ENCODE data around the gene FABP3. TPM values are rescaled to one million over a fixed set of nuclear protein-coding genes. Genes with fewer than 3 reads are reported as not detected.

The FABP3 gene
- total and polyA plus RNA-seq, 12 donors = 23.8 to 233 (median 59.4) TPM

GRCh38 chr1:31418626-31419323 lies 45.9 kb upstream of the FABP3 start:
- intact Hi-C loops (cut with DNase I) = no loop called here
- Histone ChIP-seq H3K36me3 (replicated peaks in 1 of 2) (no peaks in the 10 kb centered on the region), H3K4me3 (no peak overlapping the region), H3K27ac (no peak overlapping the region), H3K9me3 (replicated peaks in 1 of 3) (no peaks in the 10 kb centered on the region), H3K27me3 (no peaks in the 10 kb centered on the region), H3K4me1 (replicated peaks in 1 of 2) (no peaks in the 10 kb centered on the region)
- no peak for TF ChIP-seq CTCF (IDR thresholded peaks at IDR 0.05)
- no peak for TF ChIP-seq POLR2A (IDR thresholded peaks at IDR 0.05)
- no peak for DNase-seq
- 70 to 87% (median 74%) methylated on average over 3 to 4 of the region's 4 CpGs for WGBS, 4 donors

GRCh38 chr1:31417148-31417547 lies 44.3 kb upstream of the FABP3 start:
- Histone ChIP-seq H3K4me3 (no peak overlapping the region), H3K4me1 (replicated peaks in 1 of 2) (peaks cover 0 to 5% of the 10 kb centered on the region in 2 donors), H3K27ac (no peak overlapping the region), H3K27me3 (peaks cover 1% of the 10 kb centered on the region), H3K9me3 (replicated peaks in 1 of 3) (no peaks in the 10 kb centered on the region), H3K36me3 (replicated peaks in 1 of 2) (no peaks in the 10 kb centered on the region)
- intact Hi-C loops (cut with DNase I) = no loop called here
- peak in 1 of 7 donors; percentile 28 for DNase-seq
- TF ChIP-seq POLR2A (IDR thresholded peaks at IDR 0.05) (no peak), CTCF (IDR thresholded peaks at IDR 0.05) (no peak)
- WGBS, 4 donors = 61 to 82% (median 66%) methylated on average over 3 of the region's 3 CpGs

- Histone ChIP-seq H3K36me3 (replicated peaks in 1 of 2) (no peaks in the 10 kb centered on the region), H3K27me3 (peaks cover 3% of the 10 kb centered on the region), H3K9me3 (replicated peaks in 1 of 3) (no peaks in the 10 kb centered on the region), H3K27ac (no peak overlapping the region), H3K4me1 (replicated peaks in 1 of 2) (peaks cover 0 to 5% of the 10 kb centered on the region in 2 donors), H3K4me3 (no peak overlapping the region)
- TF ChIP-seq CTCF (IDR thresholded peaks at IDR 0.05) (no peak), POLR2A (IDR thresholded peaks at IDR 0.05) (no peak)
- WGBS, 4 donors = 86 to 95% (median 87%) methylated on average over 5 to 7 of the region's 7 CpGs
- intact Hi-C loops (cut with DNase I) = no loop called here
- DNase-seq = no peak
Measured at GRCh38 chr1:31416101-31416736, 43.3 kb upstream of the FABP3 start.

GRCh38 chr1:31415658-31416057 lies 42.8 kb upstream of the FABP3 start:
- no peaks in the 10 kb centered on the region for H3K36me3 ChIP-seq (replicated peaks in 1 of 2)
- 83 to 100% (median 97%) methylated on average over 1 to 2 of the region's 2 CpGs for WGBS, 4 donors
- H3K4me1 ChIP-seq (replicated peaks in 1 of 2) = peaks cover 0 to 7% of the 10 kb centered on the region in 2 donors
- H3K9me3 ChIP-seq (replicated peaks in 1 of 3) = no peaks in the 10 kb centered on the region
- no peak overlapping the region for H3K27ac ChIP-seq
- DNase-seq = no peak
- H3K27me3 ChIP-seq = peaks cover 3% of the 10 kb centered on the region
- no peak overlapping the region for H3K4me3 ChIP-seq
- intact Hi-C loops (cut with DNase I) = no loop called here
- TF ChIP-seq CTCF (IDR thresholded peaks at IDR 0.05) (no peak), POLR2A (IDR thresholded peaks at IDR 0.05) (no peak)

Measured in adrenal gland (tissue), 12 donors.